Measurements from ENCODE around the gene ATP5F1A. TPM values are rescaled to one million over a fixed set of nuclear protein-coding genes. Genes with fewer than 3 reads are reported as not detected.

The ATP5F1A gene
- total RNA-seq, 1 experiment from 2014 or later: 625 TPM

GRCh38 chr18:46051731-46052461 lies 46.2 kb downstream of the ATP5F1A start:
- no peak overlapping the region for H3K23ac ChIP-seq (ENCODE audit: insufficient read length, low read depth, low read length)
- no peak overlapping the region for H3K4me2 ChIP-seq (ENCODE audit: insufficient read depth, insufficient read length, low read length)
- TF ChIP-seq CTCF (conservative IDR thresholded peaks at IDR 0.05): no peak
- H3K14ac ChIP-seq (ENCODE audit: insufficient read depth, low read length): no peak overlapping the region
- Mint-ChIP-seq H3K9me3 (no peaks in the 10 kb centered on the region), H3K27me3 (ENCODE audit: low read depth) (peaks cover 1% of the 10 kb centered on the region), H3K27ac (no peak overlapping the region), H3K4me1 (no peaks in the 10 kb centered on the region), H3K4me3 (no peak overlapping the region), H3K36me3 (ENCODE audit: insufficient read depth in 1 of 3, low read depth in 3 of 3) (no peaks in the 10 kb centered on the region)
- H2AK5ac ChIP-seq (ENCODE audit: insufficient read length, low read length): no peak overlapping the region
- no peaks in the 10 kb centered on the region for H3K9me3 ChIP-seq (ENCODE audit: control insufficient read depth, low read depth, low read length)
- no peak overlapping the region for H3K4ac ChIP-seq (ENCODE audit: low read depth, low read length)
- H3K27me3 ChIP-seq (ENCODE audit: insufficient read depth, low read length): no peaks in the 10 kb centered on the region
- H4K20me1 ChIP-seq (ENCODE audit: control insufficient read depth, insufficient read depth, insufficient read length): no peaks in the 10 kb centered on the region
- H3K23me2 ChIP-seq (ENCODE audit: insufficient read length, low read depth, low read length, poor library complexity, severe bottlenecking): no peaks in the 10 kb centered on the region
- H2BK12ac ChIP-seq (ENCODE audit: insufficient read length, low read depth, low read length): no peak overlapping the region
- H3K56ac ChIP-seq (ENCODE audit: insufficient read length, low read depth, low read length): no peak overlapping the region
- H2BK120ac ChIP-seq (ENCODE audit: low read depth, low read length, poor library complexity, severe bottlenecking): no peak overlapping the region
- no peak overlapping the region for H3T11ph ChIP-seq (ENCODE audit: low read length)
- H2BK5ac ChIP-seq (ENCODE audit: insufficient read length, low read length): no peak overlapping the region
- H3K18ac ChIP-seq (ENCODE audit: insufficient read length, low read depth, low read length): no peak overlapping the region
- DNase-seq: no peak
- no peaks in the 10 kb centered on the region for H3K79me1 ChIP-seq (ENCODE audit: insufficient read depth, low read depth, low read length, poor library complexity, severe bottlenecking)
- H4K91ac ChIP-seq (ENCODE audit: insufficient read length, low read depth, low read length): no peak overlapping the region
- no peak overlapping the region for H4K5ac ChIP-seq (ENCODE audit: insufficient read length, low read depth, low read length)
- H2AFZ ChIP-seq (ENCODE audit: low read length): no peak overlapping the region
- no peak overlapping the region for H2BK15ac ChIP-seq (ENCODE audit: low read depth, low read length)
- H3K9ac ChIP-seq (ENCODE audit: extremely low read depth, insufficient read length, low read length): no peak overlapping the region
- H3K4me1 ChIP-seq (ENCODE audit: insufficient read depth, low read length): no peaks in the 10 kb centered on the region
- H3K79me2 ChIP-seq (ENCODE audit: insufficient read depth, low read length): no peaks in the 10 kb centered on the region
- no peak overlapping the region for H4K8ac ChIP-seq (replicated peaks; ENCODE audit: insufficient read length, low read depth, low read length)
- H3K27ac ChIP-seq (ENCODE audit: insufficient read length, low read depth, low read length): no peak overlapping the region
- no CpG with 5 or more reads among the region's 6 CpGs for whole genome bisulfite sequencing (ENCODE audit: extremely low coverage, insufficient read length, low lambda C conversion rate)
- H2BK20ac ChIP-seq (ENCODE audit: low read depth, low read length, poor library complexity, severe bottlenecking): no peak overlapping the region
